GM23338 (cell line): ENCODE measurements around the gene EPB41L4A. TPM values are rescaled to one million over a fixed set of nuclear protein-coding genes. Genes with fewer than 3 reads are reported as not detected.

Experiments
- ATAC-seq: fragments of 200-7000 bp; cut with Tn5 transposase; 3 replicates; pipeline ENCODE4 v1.9.1; 2020
- DNase-seq: peaks from one replicate; pipeline ENCODE4 v3.0.0-alpha.2; 2015; ENCODE audit warnings: low spot score
- H2AFZ ChIP-seq: fragments of 200-600 bp; sonication (generic); 2 replicates; pipeline ENCODE4 v1.8.0; 2016; ENCODE audit warnings: antibody characterized with exemption, mild to moderate bottlenecking, moderate library complexity
- H3F3A ChIP-seq: fragments of 200-600 bp; sonication (generic); replicated peaks from 2 replicates; pipeline ENCODE4 v1.8.0; 2017; ENCODE audit warnings: antibody characterized with exemption, mixed run types, low read depth
- H3K27ac ChIP-seq: fragments of 200-600 bp; sonication (generic); 2 replicates; pipeline ENCODE4 v1.6.1; 2016; ENCODE audit warnings: low read depth
- H3K27me3 ChIP-seq: fragments of 200-600 bp; sonication (generic); 2 replicates; pipeline ENCODE4 v1.8.0; 2016; ENCODE audit warnings: mild to moderate bottlenecking, mixed run types, moderate library complexity; ENCODE audit not compliant: insufficient read depth
- H3K36me3 ChIP-seq: fragments of 200-600 bp; sonication (generic); 2 replicates; pipeline ENCODE4 v1.8.0; 2016; ENCODE audit warnings: mild to moderate bottlenecking; ENCODE audit not compliant: insufficient read depth
- H3K4me1 ChIP-seq: fragments of 200-600 bp; sonication (generic); 2 replicates; pipeline ENCODE4 v1.8.0; 2016; ENCODE audit warnings: mild to moderate bottlenecking, moderate library complexity; ENCODE audit not compliant: insufficient read depth
- H3K4me2 ChIP-seq: fragments of 200-600 bp; sonication (generic); 2 replicates; pipeline ENCODE4 v1.7.1; 2017; ENCODE audit warnings: mixed run types
- H3K4me3 ChIP-seq: fragments of 200-600 bp; sonication (generic); 2 replicates; pipeline ENCODE4 v1.6.1; 2016; ENCODE audit warnings: mixed run types
- H3K79me2 ChIP-seq: fragments of 200-600 bp; sonication (generic); replicated peaks from 2 replicates; pipeline ENCODE4 v1.8.0; 2017; ENCODE audit warnings: mild to moderate bottlenecking; ENCODE audit not compliant: insufficient read depth
- H3K9me2 ChIP-seq: fragments of 200-600 bp; sonication (generic); 2 replicates; pipeline ENCODE4 v1.8.0; 2017; ENCODE audit not compliant: insufficient read depth
- H4K20me1 ChIP-seq: fragments of 200-600 bp; sonication (generic); replicated peaks from 2 replicates; pipeline ENCODE4 v1.8.0; 2017; ENCODE audit warnings: mild to moderate bottlenecking; ENCODE audit not compliant: insufficient read depth
- H3K27ac Mint-ChIP-seq: 2 replicates; pipeline ENCODE4 v1.8.0; 2020; ENCODE audit warnings: inconsistent platforms, mild to moderate bottlenecking, moderate library complexity, mixed read lengths
- H3K27me3 Mint-ChIP-seq: 3 replicates; pipeline ENCODE4 v1.8.0; 2022; ENCODE audit warnings: low read depth, mild to moderate bottlenecking, moderate library complexity, mixed read lengths, inconsistent platforms; ENCODE audit not compliant: insufficient read depth, poor library complexity
- H3K36me3 Mint-ChIP-seq: 3 replicates; pipeline ENCODE4 v1.8.0; 2021; ENCODE audit warnings: low read depth, mild to moderate bottlenecking, inconsistent platforms, moderate library complexity, mixed read lengths
- H3K4me1 Mint-ChIP-seq: 3 replicates; pipeline ENCODE4 v1.8.0; 2020; ENCODE audit warnings: mild to moderate bottlenecking, inconsistent platforms, mixed read lengths
- H3K4me3 Mint-ChIP-seq: 3 replicates; pipeline ENCODE4 v1.8.0; 2021; ENCODE audit warnings: moderate library complexity, mild to moderate bottlenecking, inconsistent platforms, mixed read lengths
- H3K9me3 Mint-ChIP-seq: 3 replicates; pipeline ENCODE4 v1.8.0; 2020; ENCODE audit warnings: moderate library complexity, mild to moderate bottlenecking, inconsistent platforms, mixed read lengths
- CREB1 ChIP-seq: fragments of 250-450 bp; sonication (Bioruptor Pico); IDR thresholded peaks from 2 replicates; pipeline ENCODE4 v1.5.0; 2020; ENCODE audit warnings: low read depth, mild to moderate bottlenecking, moderate library complexity
- CTCF ChIP-seq, 2 experiments: fragments of 200-600 bp in 1 of 2; sonication (generic) in 1 of 2; conservative IDR thresholded peaks; 2 replicates each; pipeline versions ENCODE4 v1.5.1 to v1.6.1; 2016 to 2017; ENCODE audit warnings: antibody characterized with exemption in 2 of 2, low read depth in 2 of 2, mild to moderate bottlenecking in 2 of 2, moderate library complexity in 1 of 2
- EZH2phosphoT487 ChIP-seq: fragments of 200-600 bp; sonication (generic); IDR thresholded peaks from one replicate; pipeline ENCODE4 v1.8.1; 2018; ENCODE audit warnings: antibody characterized with exemption; ENCODE audit not compliant: unreplicated experiment
- JUNB ChIP-seq: IDR thresholded peaks from one replicate; pipeline ENCODE4 v1.6.1; 2016; ENCODE audit warnings: antibody characterized with exemption; ENCODE audit not compliant: unreplicated experiment
- NANOG ChIP-seq: IDR thresholded peaks from 2 replicates; pipeline ENCODE4 v1.6.1; 2016; ENCODE audit warnings: antibody characterized with exemption, borderline replicate concordance
- POLR2AphosphoS5 ChIP-seq: IDR thresholded peaks from 2 replicates; pipeline ENCODE4 v1.6.1; 2016; ENCODE audit warnings: antibody characterized with exemption, low read depth
- STAT1 ChIP-seq: IDR thresholded peaks from one replicate; pipeline ENCODE4 v1.6.1; 2016; ENCODE audit warnings: antibody characterized with exemption; ENCODE audit not compliant: unreplicated experiment
- ZNF114 ChIP-seq: fragments of 250-450 bp; sonication (Bioruptor Pico); IDR thresholded peaks from 2 replicates; pipeline ENCODE4 v1.5.0; 2020; ENCODE audit warnings: mild to moderate bottlenecking, moderate library complexity
- ZNF331 ChIP-seq: fragments of 250-450 bp; sonication (Bioruptor Pico); IDR thresholded peaks from 2 replicates; pipeline ENCODE4 v1.5.0; 2020; ENCODE audit warnings: low read depth, mild to moderate bottlenecking, moderate library complexity
- polyA plus RNA-seq: library from polyadenylated mRNA; unstranded; fragments of >200 nt; fragmentation: Nextera tagmentation; extraction: Ambion mirVana; gene quantifications from 2 replicates; pipeline ENCODE4 v1.2.1, GENCODE V29; 2016
- total RNA-seq: library from RNA; depleted of rRNA; stranded (reverse); fragments of >200 nt; shearing (Covaris generic); gene quantifications from 2 replicates; pipeline ENCODE4 v1.2.3, GENCODE V29; 2014
- TF ChIP-seq, protein P1 (sequence below): IDR thresholded peaks from one replicate; pipeline ENCODE4 v1.6.1; 2018; ENCODE audit warnings: antibody characterized with exemption; ENCODE audit not compliant: unreplicated experiment

EPB41L4A gene
- total and polyA plus RNA-seq, 2 experiments from 2014 or later = 5.7 to 6.0 TPM

GRCh38 chr5:112412346-112412745 is 6.7 kb downstream of the EPB41L4A start (continued):
- TF ChIP-seq, protein P1, sequence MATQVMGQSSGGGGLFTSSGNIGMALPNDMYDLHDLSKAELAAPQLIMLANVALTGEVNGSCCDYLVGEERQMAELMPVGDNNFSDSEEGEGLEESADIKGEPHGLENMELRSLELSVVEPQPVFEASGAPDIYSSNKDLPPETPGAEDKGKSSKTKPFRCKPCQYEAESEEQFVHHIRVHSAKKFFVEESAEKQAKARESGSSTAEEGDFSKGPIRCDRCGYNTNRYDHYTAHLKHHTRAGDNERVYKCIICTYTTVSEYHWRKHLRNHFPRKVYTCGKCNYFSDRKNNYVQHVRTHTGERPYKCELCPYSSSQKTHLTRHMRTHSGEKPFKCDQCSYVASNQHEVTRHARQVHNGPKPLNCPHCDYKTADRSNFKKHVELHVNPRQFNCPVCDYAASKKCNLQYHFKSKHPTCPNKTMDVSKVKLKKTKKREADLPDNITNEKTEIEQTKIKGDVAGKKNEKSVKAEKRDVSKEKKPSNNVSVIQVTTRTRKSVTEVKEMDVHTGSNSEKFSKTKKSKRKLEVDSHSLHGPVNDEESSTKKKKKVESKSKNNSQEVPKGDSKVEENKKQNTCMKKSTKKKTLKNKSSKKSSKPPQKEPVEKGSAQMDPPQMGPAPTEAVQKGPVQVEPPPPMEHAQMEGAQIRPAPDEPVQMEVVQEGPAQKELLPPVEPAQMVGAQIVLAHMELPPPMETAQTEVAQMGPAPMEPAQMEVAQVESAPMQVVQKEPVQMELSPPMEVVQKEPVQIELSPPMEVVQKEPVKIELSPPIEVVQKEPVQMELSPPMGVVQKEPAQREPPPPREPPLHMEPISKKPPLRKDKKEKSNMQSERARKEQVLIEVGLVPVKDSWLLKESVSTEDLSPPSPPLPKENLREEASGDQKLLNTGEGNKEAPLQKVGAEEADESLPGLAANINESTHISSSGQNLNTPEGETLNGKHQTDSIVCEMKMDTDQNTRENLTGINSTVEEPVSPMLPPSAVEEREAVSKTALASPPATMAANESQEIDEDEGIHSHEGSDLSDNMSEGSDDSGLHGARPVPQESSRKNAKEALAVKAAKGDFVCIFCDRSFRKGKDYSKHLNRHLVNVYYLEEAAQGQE = no peak

GRCh38 chr5:112411903-112412302 is 7.2 kb downstream of the EPB41L4A start:
- TF ChIP-seq JUNB = no peak
- no peak for TF ChIP-seq EZH2phosphoT487
- TF ChIP-seq, protein P1 = no peak
- TF ChIP-seq ZNF331 (CRISPR knock-in tag) = no peak
- no peak for TF ChIP-seq CTCF (conservative IDR thresholded peaks at IDR 0.05; ENCODE audit: low read depth in 2 of 2)
- TF ChIP-seq CREB1 (CRISPR knock-in tag) = no peak
- TF ChIP-seq NANOG = no peak
- no peak for TF ChIP-seq POLR2AphosphoS5
- TF ChIP-seq ZNF114 (CRISPR knock-in tag) = no peak
- TF ChIP-seq STAT1 = no peak
- no peak overlapping the region for H3K27ac ChIP-seq
- H3K9me2 ChIP-seq = no peaks in the 10 kb centered on the region
- H3K79me2 ChIP-seq = no peaks in the 10 kb centered on the region
- DNase-seq = no peak
- H3K9me3 Mint-ChIP-seq = no peaks in the 10 kb centered on the region
- no peak overlapping the region for H3K4me3 ChIP-seq
- no peaks in the 10 kb centered on the region for H3F3A ChIP-seq
- peaks cover 8% of the 10 kb centered on the region for H3K27me3 ChIP-seq
- H3K27ac Mint-ChIP-seq = no peak overlapping the region
- H3K36me3 Mint-ChIP-seq = no peaks in the 10 kb centered on the region
- 0 out of 2 replicates have a peak overlapping the region, but pooled peaks have one; percentile 28 for H2AFZ ChIP-seq
- no peaks in the 10 kb centered on the region for H4K20me1 ChIP-seq
- H3K4me2 ChIP-seq = peak overlapping the region; percentile 35; the same call in 1 of the 2 replicates
- H3K36me3 ChIP-seq = no peaks in the 10 kb centered on the region
- ATAC-seq = peak; percentile 65
- H3K4me1 Mint-ChIP-seq = peaks cover 24% of the 10 kb centered on the region
- peaks cover 12% of the 10 kb centered on the region; the same call in 1 of the 2 replicates for H3K4me1 ChIP-seq
- no peak overlapping the region for H3K4me3 Mint-ChIP-seq
- H3K27me3 Mint-ChIP-seq = peaks cover 4% of the 10 kb centered on the region
